Measurements from ENCODE around the gene APOB. TPM values are rescaled to one million over a fixed set of nuclear protein-coding genes. Genes with fewer than 3 reads are reported as not detected.

APOB gene
- total and polyA plus RNA-seq, 2 of the 13 experiments (the other 11 are each of a cell fraction or from before 2014, with no cell fraction given): 1,569 to 2,515 TPM

DNA sequence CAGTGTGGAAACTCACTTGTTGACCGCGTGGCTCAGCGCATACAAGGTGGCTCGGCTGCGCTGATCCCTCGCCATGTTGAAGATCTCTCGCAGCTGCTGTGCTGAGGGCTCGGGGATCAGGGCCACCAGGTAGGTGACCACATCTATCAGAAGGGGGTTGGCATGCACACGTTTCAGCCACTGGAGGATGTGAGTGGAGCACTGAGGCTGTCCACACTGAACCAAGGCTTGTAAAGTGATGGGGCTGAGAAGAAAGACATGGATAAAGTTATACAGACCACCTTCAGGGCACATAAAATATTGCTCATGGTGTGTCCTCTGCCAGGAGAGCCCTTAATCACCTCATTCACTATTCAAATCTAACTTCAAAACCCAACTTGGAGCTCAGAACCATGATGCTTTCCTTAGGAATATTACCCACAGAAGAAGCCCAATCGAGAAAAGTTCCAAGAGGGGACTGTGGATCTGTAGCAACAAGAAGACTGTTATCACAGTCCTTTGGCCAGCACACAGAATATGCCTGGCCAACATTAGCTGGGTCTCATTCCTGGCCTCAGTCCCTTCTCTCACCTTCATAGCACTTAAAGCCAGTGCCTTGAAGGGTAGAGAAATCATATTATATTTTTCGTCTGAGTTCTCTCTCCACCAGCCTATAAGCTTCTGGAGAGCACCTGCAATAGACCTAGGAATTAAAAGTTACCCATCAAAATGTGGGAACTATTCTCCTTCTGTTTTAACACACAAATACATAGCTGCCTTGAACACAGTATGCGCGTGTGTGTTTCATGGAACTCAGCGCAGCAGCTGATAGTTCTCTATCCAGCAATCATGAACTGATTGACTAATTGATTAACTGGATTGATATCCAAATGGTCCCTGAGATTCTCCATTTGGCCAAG, 11.3 kb downstream of the APOB start (continued):
- TF ChIP-seq, protein P1, sequence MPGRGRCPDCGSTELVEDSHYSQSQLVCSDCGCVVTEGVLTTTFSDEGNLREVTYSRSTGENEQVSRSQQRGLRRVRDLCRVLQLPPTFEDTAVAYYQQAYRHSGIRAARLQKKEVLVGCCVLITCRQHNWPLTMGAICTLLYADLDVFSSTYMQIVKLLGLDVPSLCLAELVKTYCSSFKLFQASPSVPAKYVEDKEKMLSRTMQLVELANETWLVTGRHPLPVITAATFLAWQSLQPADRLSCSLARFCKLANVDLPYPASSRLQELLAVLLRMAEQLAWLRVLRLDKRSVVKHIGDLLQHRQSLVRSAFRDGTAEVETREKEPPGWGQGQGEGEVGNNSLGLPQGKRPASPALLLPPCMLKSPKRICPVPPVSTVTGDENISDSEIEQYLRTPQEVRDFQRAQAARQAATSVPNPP (CRISPR knock-in tag; IDR thresholded peaks at IDR 0.05): no peak
- TF ChIP-seq YEATS2 (CRISPR knock-in tag; IDR thresholded peaks at IDR 0.05; ENCODE audit: borderline replicate concordance) (no peak), KLF11 (CRISPR knock-in tag; IDR thresholded peaks at IDR 0.05) (no peak), ZNF737 (CRISPR knock-in tag; IDR thresholded peaks at IDR 0.05; ENCODE audit: borderline replicate concordance) (no peak), ZBTB26 (CRISPR knock-in tag; IDR thresholded peaks at IDR 0.05; ENCODE audit: borderline replicate concordance) (no peak), MZF1 (CRISPR knock-in tag; IDR thresholded peaks at IDR 0.05; ENCODE audit: borderline replicate concordance) (no peak), SMARCE1 (IDR thresholded peaks at IDR 0.05; ENCODE audit: borderline replicate concordance) (no peak), HOXA9 (CRISPR knock-in tag; IDR thresholded peaks at IDR 0.05; ENCODE audit: borderline replicate concordance) (no peak), ZNF766 (CRISPR knock-in tag; IDR thresholded peaks at IDR 0.05; ENCODE audit: borderline replicate concordance) (0 out of 2 replicates have a peak, but pooled peaks have one; percentile 20), SNAI1 (CRISPR knock-in tag; IDR thresholded peaks at IDR 0.05; ENCODE audit: borderline replicate concordance) (no peak), KLF12 (CRISPR knock-in tag; IDR thresholded peaks at IDR 0.05; ENCODE audit: borderline replicate concordance) (no peak), SETDB1 (CRISPR knock-in tag; IDR thresholded peaks at IDR 0.05; ENCODE audit: borderline replicate concordance) (no peak), ZMYM3 (CRISPR knock-in tag; IDR thresholded peaks at IDR 0.05) (no peak), ZNF773 (CRISPR knock-in tag; IDR thresholded peaks at IDR 0.05; ENCODE audit: borderline replicate concordance) (no peak), USF2 (IDR thresholded peaks at IDR 0.05; ENCODE audit: low read depth, low read length) (0 out of 2 replicates have a peak, but pooled peaks have one; percentile 1), USF2 (CRISPR knock-in tag; IDR thresholded peaks at IDR 0.05; ENCODE audit: borderline replicate concordance) (no peak), HINFP (CRISPR knock-in tag; IDR thresholded peaks at IDR 0.05; ENCODE audit: low read depth) (no peak), RORA (CRISPR knock-in tag; IDR thresholded peaks at IDR 0.05) (no peak), ZSCAN29 (CRISPR knock-in tag; conservative IDR thresholded peaks at IDR 0.05) (no peak), GATAD1 (CRISPR knock-in tag; IDR thresholded peaks at IDR 0.05) (no peak), ELF4 (CRISPR knock-in tag; IDR thresholded peaks at IDR 0.05; ENCODE audit: borderline replicate concordance) (no peak), ARHGAP35 (CRISPR knock-in tag; IDR thresholded peaks at IDR 0.05; ENCODE audit: borderline replicate concordance) (no peak), ZNF788 (CRISPR knock-in tag; IDR thresholded peaks at IDR 0.05; ENCODE audit: borderline replicate concordance) (no peak), SUZ12 (IDR thresholded peaks at IDR 0.05; ENCODE audit: low read depth, low read length) (no peak)

All from HepG2 (cell line).